Measurements from ENCODE around the gene PSTPIP2.
A peak's percentile ranks its signal among the peaks of the same experiment; 100 is the strongest.

The PSTPIP2 gene

DNA sequence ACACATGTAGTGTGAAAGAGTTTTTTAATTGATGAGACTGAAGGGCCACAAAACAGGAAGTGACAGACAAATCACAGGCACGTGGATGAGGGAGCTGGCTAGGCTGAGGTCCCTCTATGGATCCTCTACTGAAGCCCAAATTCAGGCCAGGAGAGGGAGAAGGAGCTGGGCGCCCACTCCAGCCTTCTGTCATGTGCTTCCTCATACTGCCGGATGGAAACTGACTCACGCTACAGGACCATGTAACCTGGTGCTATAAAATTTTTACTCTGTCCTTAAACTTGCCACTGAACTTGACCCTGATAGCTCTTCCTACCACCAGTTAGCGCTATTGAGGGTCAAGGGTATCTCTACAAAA lies 31.3 kb downstream of the PSTPIP2 start:
- DNase-seq (ENCODE audit: extremely low spot score, insufficient read length, low read depth), result no peak
- no peak for FAIRE-seq

GRCh38 chr18:46040033-46040746 lies 31.9 kb downstream of the PSTPIP2 start:
- DNase-seq (ENCODE audit: extremely low spot score, insufficient read length, low read depth) (no peak), FAIRE-seq (peak; percentile 29)

DNA sequence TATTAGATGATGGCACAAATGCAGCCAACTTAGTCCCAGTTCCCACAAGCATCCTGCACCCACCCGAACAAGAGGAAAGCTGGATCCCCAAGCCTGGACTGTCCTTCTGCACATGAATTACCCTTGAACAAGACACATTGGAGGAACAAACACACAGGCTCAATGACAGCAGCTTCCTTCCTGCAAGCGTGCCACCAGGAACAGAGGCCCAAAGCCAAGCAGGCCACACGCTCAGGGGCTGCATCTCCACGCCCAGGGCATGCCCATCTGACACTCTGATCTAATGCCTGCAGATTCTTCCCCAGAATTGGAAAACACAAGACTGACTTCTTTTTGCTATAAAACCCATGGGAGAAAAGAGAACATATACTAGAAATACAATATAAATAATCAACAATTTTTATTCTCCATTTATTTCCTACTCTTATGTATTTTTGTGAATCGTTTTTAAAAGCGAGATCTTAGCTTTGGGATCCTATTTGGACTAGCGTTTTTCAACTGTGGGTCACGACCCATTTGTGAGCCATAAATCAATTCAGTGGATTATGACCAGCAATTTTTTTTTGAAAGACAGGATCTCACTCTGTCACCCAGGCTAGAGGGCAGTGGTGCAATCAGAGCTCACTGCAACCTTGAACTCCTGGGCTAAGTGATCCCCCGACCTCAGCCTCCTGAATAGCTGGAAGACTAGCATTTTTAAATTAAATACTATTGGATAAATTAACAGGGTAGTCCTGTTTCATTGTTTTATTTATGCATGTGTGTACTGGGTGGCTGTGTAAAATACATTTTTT lies 34.4 kb downstream of the PSTPIP2 start:
- DNase-seq (ENCODE audit: extremely low spot score, insufficient read length, low read depth), result no peak
- no peak for FAIRE-seq

DNA sequence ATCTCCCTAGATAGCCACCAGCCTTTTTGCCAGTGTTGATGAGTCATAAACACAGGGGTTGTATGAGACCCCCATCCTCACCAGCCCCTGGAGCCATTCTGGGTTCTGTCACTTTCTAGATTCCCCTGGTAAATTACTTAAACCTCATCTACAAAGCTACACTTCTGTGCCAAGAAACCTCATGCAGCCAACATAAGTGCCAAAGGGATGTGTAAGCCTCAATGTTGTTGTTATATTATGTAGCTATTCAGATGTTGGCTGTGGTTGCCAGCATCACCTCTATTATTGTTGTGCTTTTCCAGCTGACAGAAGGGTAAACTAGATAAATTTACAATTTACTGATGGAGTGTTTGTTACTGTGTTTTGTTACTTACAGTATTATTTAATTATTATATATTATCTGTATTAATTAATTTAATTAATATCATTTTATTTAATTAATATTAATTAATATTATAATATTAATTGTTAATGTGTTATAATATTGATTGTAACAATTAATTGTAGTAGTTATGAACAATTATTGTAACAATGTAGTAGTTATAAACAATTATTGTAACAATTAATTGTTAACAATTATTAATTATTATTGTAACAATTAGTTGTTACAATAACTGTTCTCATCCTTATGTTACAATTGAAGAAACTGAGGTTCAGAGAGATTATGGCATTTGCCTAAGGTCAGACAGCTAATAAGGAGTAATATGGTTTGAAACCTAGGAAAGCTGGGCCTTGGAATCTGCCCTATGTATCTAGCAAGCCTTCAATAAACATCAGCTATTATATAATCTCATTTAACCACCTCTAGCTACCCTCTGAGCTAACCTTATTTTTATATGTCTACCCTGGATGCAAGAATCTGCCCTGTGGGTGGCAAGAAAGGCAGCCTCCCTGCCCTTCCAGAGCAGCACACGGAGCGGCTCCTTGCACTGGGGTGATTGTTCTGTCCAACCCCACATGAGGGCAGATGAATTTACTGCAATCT lies 36.1 kb downstream of the PSTPIP2 start:
- FAIRE-seq, result no peak
- no peak for DNase-seq (ENCODE audit: extremely low spot score, insufficient read length, low read depth)

DNA sequence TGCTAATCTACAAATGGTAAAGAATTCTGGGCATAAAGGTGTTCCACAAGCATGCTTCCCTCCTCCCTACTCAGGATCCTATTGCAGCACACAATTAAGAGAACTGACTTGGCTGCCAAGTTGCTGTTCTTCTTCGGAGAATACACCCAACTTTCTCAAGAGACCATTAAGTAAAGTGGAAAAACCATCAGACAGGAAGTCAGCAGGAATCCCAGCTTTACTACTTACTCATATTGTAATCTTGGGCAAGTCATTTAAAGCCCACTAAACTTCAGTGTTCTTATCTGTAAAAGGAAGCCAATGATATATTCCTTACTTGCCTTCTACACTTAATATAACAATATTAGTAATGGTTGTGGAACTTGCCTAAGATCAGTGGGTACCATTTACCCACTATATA lies 37.8 kb downstream of the PSTPIP2 start:
- FAIRE-seq (no peak), DNase-seq (ENCODE audit: extremely low spot score, insufficient read length, low read depth) (no peak)

GRCh38 chr18:46031741-46032140 lies 40.3 kb downstream of the PSTPIP2 start:
- DNase-seq (ENCODE audit: extremely low spot score, insufficient read length, low read depth), result no peak
- FAIRE-seq, result no peak

DNA sequence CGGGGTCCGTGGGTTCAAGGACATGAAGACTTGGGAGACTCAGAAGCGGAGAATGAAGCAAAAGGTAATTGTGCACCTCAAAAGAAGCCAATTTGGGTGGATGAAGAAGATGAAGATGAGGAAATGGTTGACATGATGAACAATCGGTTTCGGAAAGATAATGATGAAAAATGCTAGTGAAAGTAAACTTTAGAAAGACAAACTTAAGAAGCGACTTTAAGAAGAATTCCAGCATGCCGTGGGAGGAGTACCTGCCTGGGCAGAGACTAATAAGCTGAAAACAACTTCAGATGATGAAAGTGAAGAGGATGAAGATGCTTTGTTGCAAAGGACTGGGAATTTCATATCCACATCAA lies 43.5 kb downstream of the PSTPIP2 start:
- DNase-seq (ENCODE audit: extremely low spot score, insufficient read length, low read depth), result no peak
- FAIRE-seq, result no peak

- DNase-seq (ENCODE audit: extremely low spot score, insufficient read length, low read depth) (no peak), FAIRE-seq (peak; percentile 18)
Observed at GRCh38 chr18:46019936-46020335, 52.1 kb downstream of the PSTPIP2 start.

GRCh38 chr18:46013484-46014189 lies 58.4 kb downstream of the PSTPIP2 start:
- DNase-seq (ENCODE audit: extremely low spot score, insufficient read length, low read depth), result peak; percentile 7
- FAIRE-seq, result peak; percentile 63

DNA sequence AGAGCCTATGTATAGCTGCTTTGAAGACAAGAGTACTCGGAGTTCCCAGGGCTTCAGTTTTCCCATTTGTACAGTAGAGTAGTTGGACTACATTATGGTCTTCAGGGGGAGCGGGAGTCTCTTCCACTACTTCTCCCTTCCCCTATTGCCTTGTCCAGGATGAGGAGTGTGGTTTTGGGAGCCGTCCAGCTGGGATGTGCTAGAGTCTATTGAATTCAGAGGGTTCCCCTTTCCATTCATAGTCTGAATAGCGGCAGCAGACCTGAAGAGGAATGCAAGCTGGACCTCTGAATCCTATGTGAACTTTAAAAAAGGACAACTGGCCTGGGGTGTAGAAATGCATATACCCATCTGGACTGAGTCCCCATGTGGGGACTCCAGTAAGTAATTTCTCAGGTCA lies 61.4 kb downstream of the PSTPIP2 start:
- FAIRE-seq, result no peak
- no peak for DNase-seq (ENCODE audit: extremely low spot score, insufficient read length, low read depth)

DNA sequence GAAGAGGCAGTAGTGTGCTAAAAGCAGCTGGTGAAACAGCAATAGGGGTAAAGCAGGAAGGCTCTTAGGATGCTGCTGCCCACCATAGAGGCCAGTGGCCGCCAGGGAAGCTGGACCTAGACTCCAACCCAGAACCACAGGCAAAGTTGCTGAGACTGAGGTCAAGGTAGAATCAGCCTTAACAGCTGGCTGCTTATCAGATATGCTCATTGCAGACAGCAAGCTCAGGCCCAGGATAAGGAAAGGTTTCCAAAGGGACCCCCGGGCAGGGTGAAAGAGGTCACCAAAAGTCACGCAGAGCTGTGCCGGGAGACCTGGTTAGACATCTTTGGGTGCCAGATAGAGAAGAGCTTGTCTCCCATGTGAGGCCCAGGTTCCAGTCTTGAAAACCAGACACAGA lies 62.0 kb downstream of the PSTPIP2 start:
- DNase-seq (ENCODE audit: extremely low spot score, insufficient read length, low read depth), result no peak
- FAIRE-seq, result no peak

DNA sequence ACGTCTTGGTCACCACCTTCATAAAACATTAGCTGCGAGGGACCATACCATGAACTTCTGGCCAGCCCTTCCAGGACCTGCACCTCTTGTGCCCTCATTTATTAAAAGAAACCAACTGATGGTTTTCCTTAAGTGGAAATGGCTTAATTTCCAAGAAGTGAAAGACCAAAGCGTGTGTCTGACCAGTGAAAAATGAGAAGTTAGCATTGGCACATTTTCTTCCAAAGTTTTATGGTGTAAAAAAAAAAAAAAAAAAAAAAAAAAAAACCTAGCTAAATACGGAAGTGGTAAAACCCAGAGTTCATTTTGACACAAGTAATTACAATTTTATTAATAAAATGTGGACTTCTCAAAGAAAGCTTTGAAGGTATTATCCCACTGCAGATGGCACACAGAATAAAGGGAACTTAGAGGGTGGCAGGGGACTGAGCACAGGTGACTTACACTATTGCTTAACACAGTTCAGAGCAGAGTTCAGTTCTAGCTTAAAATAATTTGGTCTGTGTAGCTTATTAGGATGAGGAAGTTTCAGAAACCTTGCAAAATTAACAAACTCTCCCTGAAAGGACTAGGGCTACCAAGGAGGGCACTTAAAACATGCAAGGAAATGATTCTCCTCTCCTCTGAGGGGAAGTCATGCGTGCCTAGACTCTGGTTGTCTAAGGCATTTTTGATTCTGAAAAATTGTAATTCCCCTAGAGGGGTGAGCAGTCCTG lies 62.8 kb downstream of the PSTPIP2 start:
- FAIRE-seq (peak; percentile 12), DNase-seq (ENCODE audit: extremely low spot score, insufficient read length, low read depth) (no peak)

GRCh38 chr18:46008531-46008930 lies 63.5 kb downstream of the PSTPIP2 start:
- DNase-seq (ENCODE audit: extremely low spot score, insufficient read length, low read depth) (no peak), FAIRE-seq (no peak)

GRCh38 chr18:46007165-46007564 lies 64.9 kb downstream of the PSTPIP2 start:
- FAIRE-seq, result no peak
- no peak for DNase-seq (ENCODE audit: extremely low spot score, insufficient read length, low read depth)

DNA sequence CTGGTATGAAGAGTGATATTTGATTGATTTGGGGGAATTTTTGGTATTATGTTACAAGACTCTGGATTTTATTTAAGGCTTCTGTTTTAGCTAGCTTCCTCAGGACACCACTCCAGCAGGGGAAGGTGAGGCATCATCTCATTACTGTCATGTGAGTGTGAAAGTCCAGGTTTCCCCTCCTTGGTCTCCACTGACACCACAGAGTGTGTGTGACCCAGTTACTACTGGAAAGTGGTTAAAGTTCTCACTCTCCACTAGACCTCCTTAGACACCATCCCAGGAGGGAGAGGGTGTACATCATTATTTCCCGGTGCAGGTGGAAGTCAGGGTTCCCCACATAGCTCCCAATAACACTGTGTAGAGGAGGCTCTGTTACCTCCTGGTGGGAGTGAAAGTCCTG lies 69.1 kb downstream of the PSTPIP2 start:
- FAIRE-seq (no peak), DNase-seq (ENCODE audit: extremely low spot score, insufficient read length, low read depth) (no peak)

GRCh38 chr18:46001892-46002291 lies 70.2 kb downstream of the PSTPIP2 start:
- FAIRE-seq (no peak), DNase-seq (ENCODE audit: extremely low spot score, insufficient read length, low read depth) (no peak)

DNA sequence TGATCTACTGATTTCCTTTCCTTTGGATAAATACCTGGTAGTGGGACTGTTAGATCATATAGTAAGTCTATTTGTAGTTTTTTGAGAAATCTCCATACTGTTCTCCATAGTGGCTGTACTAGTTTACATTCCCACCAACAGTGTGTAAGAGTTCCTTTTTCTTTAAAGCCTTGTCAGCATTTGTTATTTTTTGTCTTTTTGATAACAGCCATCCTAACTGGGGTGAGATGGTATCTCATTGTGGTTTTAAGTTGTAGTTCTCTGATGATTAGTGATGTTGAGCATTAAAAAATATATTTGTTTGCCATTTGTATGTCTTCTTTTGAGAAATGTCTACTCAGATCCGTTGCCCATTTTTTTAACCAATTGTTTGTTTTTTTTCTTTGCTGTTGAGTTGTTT lies 71.0 kb downstream of the PSTPIP2 start:
- FAIRE-seq (no peak), DNase-seq (ENCODE audit: extremely low spot score, insufficient read length, low read depth) (no peak)

DNA sequence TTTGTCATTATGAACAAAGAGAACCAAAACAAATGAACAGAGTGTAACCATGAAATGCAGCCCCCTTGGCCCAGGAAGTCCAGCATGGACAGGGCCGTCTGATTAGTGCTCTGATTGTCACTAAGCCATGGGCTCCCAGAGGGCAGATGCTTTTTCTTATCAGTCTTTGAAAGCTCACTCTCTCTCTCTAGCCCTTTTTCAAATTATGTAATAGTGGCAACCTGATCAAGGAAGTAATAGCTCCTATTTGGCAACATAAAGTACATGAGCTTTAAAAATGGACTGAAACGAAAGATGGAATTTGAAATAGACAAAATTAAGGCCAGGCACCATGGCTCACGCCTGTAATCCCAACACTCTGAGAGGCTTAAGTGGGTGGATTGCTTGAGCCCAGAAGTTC lies 72.5 kb downstream of the PSTPIP2 start:
- DNase-seq (ENCODE audit: extremely low spot score, insufficient read length, low read depth), result no peak
- no peak for FAIRE-seq

DNA sequence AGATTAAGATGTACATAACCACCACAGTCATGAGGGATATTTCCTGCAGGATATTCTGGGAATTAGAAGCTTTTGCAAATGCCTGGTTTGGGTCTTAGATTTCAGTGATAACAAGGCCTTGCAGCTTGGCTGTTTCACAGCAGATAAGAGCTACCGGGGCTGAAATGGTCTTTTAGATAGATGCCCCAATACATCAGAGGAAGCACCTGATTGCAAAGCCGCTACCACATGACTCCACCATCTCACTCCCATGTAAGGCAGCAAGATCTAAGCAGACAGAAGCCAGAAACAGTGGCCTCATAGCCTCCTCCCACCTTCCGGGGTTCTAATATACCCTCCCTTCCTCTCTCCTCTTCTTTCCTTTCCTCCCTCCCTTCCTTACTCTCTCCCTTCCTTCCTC lies 73.8 kb downstream of the PSTPIP2 start:
- FAIRE-seq (no peak), DNase-seq (ENCODE audit: extremely low spot score, insufficient read length, low read depth) (no peak)
